Natural killer cell (primary cell): Measurements from ENCODE around the gene FGFR2. TPM values are rescaled to one million over a fixed set of nuclear protein-coding genes. Genes with fewer than 3 reads are reported as not detected.

Experiments
- ATAC-seq, 3 donors: fragments of 150-1000 bp in 2 of 3; fragments of 200-7000 bp in 1 of 3; cut with Tn5 transposase; 1 replicate in 1 of 3; 2 replicates in 2 of 3; pipeline ENCODE4 v1.10.0; 2021; ENCODE audit warnings: mild to moderate bottlenecking in 2 of 3, moderate library complexity in 2 of 3
- DNase-seq, 2 donors: peaks; one replicate each; pipeline versions ENCODE4 v3.0.0 to v3.0.0-alpha.2; 2013 to 2021; ENCODE audit warnings: mixed read lengths in 1 of 2
- H3K27ac ChIP-seq: one replicate; pipeline ENCODE4 v1.5.1; 2013; ENCODE audit warnings: mild to moderate bottlenecking, low read length
- H3K27me3 ChIP-seq: one replicate; pipeline ENCODE4 v1.6.1; 2013; ENCODE audit warnings: low read length; ENCODE audit not compliant: control insufficient read depth, insufficient read depth
- H3K36me3 ChIP-seq: one replicate; pipeline ENCODE4 v1.6.1; 2013; ENCODE audit warnings: low read length; ENCODE audit not compliant: control insufficient read depth, insufficient read depth
- H3K4me1 ChIP-seq: one replicate; pipeline ENCODE4 v1.6.1; 2013; ENCODE audit warnings: low read length; ENCODE audit not compliant: control insufficient read depth, insufficient read depth
- H3K4me3 ChIP-seq: one replicate; pipeline ENCODE4 v1.5.1; 2013; ENCODE audit warnings: low read length
- H3K9me3 ChIP-seq: one replicate; pipeline ENCODE4 v1.6.1; 2013; ENCODE audit warnings: low read length; ENCODE audit not compliant: control insufficient read depth, insufficient read depth
- H3K27ac Mint-ChIP-seq, 2 donors: one replicate each; pipeline ENCODE4 v1.8.0; 2022; ENCODE audit warnings: mild to moderate bottlenecking in 2 of 2, mixed read lengths in 2 of 2, moderate library complexity in 1 of 2
- H3K27me3 Mint-ChIP-seq, 2 donors: one replicate each; pipeline ENCODE4 v1.8.0; 2022; ENCODE audit warnings: low read depth in 2 of 2, mixed read lengths in 2 of 2
- H3K36me3 Mint-ChIP-seq: one replicate; pipeline ENCODE4 v1.8.0; 2022; ENCODE audit warnings: mixed read lengths
- H3K4me1 Mint-ChIP-seq, 2 donors: one replicate each; pipeline ENCODE4 v1.8.0; 2022; ENCODE audit warnings: mixed read lengths in 2 of 2
- H3K4me3 Mint-ChIP-seq: one replicate; pipeline ENCODE4 v1.8.0; 2022; ENCODE audit warnings: mild to moderate bottlenecking, moderate library complexity, mixed read lengths
- H3K9me3 Mint-ChIP-seq, 2 donors: one replicate each; pipeline ENCODE4 v1.8.0; 2022; ENCODE audit warnings: mixed read lengths in 2 of 2
- CTCF ChIP-seq: fragments of 200-600 bp; IDR thresholded peaks from one replicate; pipeline ENCODE4 v1.8.0; 2022; ENCODE audit warnings: antibody characterized with exemption
- WGBS: methylation state at CpG from one replicate; pipeline ENCODE4 v1.1.7; 2013; ENCODE audit warnings: missing lambda C conversion rate; ENCODE audit not compliant: insufficient coverage; 5-methylcytosine and 5-hydroxymethylcytosine counted together
- intact Hi-C: fragments of 100-400 bp; cut with micrococcal nuclease; formaldehyde crosslinking; loops from one replicate; pipeline ENCODE4 v1.14.2; 2022
- total RNA-seq, 4 donors: library from RNA; stranded (reverse); fragments of 120-200 nt in 1 of 4; gene quantifications; one replicate each; pipeline versions ENCODE4 v1.2.3 to v1.2.4, GENCODE V29; 2013 to 2022

FGFR2 gene
- total RNA-seq, 3 donors from 2014 or later (not counting 1 experiment from before 2014, with no cell fraction given) = 0.72 to 5.6 TPM; not detected in 1

DNA sequence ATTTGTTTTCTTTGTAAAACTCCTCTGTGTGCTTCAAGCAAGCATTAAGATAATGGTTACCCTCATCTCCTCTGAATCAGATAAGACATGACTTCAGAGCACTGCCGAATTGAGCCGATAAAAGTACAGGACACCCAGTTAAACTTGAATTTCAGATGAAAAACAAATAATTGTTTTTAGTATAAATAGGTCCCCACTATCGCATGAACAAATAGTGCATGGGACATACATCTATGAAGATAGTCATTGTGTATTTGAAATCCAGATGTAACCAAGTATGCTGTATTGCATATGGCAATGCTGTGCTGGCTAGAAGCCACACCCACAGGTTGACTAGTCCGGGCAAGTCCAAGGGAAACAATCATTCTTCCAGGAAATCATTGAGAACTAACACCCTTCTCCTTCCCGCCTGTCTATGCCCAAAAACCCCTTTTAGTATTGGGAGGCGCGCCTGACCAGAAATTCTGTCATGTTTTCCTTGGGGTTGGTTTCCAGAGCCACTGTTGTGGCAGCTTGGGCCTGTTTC is 12.6 kb upstream of the FGFR2 start:
- Mint-ChIP-seq H3K4me1 (no peaks in the 10 kb centered on the region), H3K4me3 (no peak overlapping the region), H3K27ac (no peak overlapping the region), H3K36me3 (no peaks in the 10 kb centered on the region), H3K27me3 (peaks cover 0 to 10% of the 10 kb centered on the region in 2 donors), H3K9me3 (no peaks in the 10 kb centered on the region)
- Histone ChIP-seq H3K9me3 (no peaks in the 10 kb centered on the region), H3K4me3 (no peak overlapping the region), H3K27ac (no peak overlapping the region), H3K4me1 (peaks cover 2% of the 10 kb centered on the region), H3K27me3 (peaks cover 2% of the 10 kb centered on the region), H3K36me3 (no peaks in the 10 kb centered on the region)
- ATAC-seq = no peak
- 87% methylated on average over 7 of the region's 7 CpGs for WGBS
- no peak for TF ChIP-seq CTCF
- intact Hi-C loops = no loop called here
- no peak for DNase-seq

- no peak overlapping the region for H3K4me3 Mint-ChIP-seq
- 78% methylated on average over 14 of the region's 17 CpGs for WGBS
- intact Hi-C loops = no loop called here
Observed at GRCh38 chr10:121609426-121610380, 11.5 kb upstream of the FGFR2 start.

GRCh38 chr10:121608469-121609190 is 10.4 kb upstream of the FGFR2 start:
- H3K27me3 Mint-ChIP-seq = peaks cover 0 to 10% of the 10 kb centered on the region in 2 donors
- H3K4me3 Mint-ChIP-seq = no peak overlapping the region
- Histone ChIP-seq H3K27ac (no peak overlapping the region), H3K4me3 (no peak overlapping the region), H3K36me3 (no peaks in the 10 kb centered on the region), H3K9me3 (no peaks in the 10 kb centered on the region), H3K27me3 (peaks cover 2% of the 10 kb centered on the region), H3K4me1 (peaks cover 2% of the 10 kb centered on the region)
- no peak overlapping the region for H3K27ac Mint-ChIP-seq
- WGBS = 14% methylated on average over 58 of the region's 59 CpGs
- no peaks in the 10 kb centered on the region for H3K9me3 Mint-ChIP-seq
- DNase-seq (peak in 1 of 2 donors; percentile 37), ATAC-seq (peak in 2 of 3 donors; percentile 54 to 67)
- no peaks in the 10 kb centered on the region for H3K4me1 Mint-ChIP-seq
- no peaks in the 10 kb centered on the region for H3K36me3 Mint-ChIP-seq
- intact Hi-C loops = no loop called here
- peak; percentile 39 for TF ChIP-seq CTCF

More at GRCh38 chr10:121609426-121610380, 11.5 kb upstream of the FGFR2 start:
- no peaks in the 10 kb centered on the region for H3K9me3 Mint-ChIP-seq
- DNase-seq (no peak), ATAC-seq (no peak)
- no peaks in the 10 kb centered on the region for H3K9me3 ChIP-seq
- no peaks in the 10 kb centered on the region for H3K36me3 ChIP-seq
- peaks cover 2% of the 10 kb centered on the region for H3K4me1 ChIP-seq
- H3K27ac Mint-ChIP-seq = no peak overlapping the region
- no peak overlapping the region for H3K4me3 ChIP-seq
- H3K36me3 Mint-ChIP-seq = no peaks in the 10 kb centered on the region
- H3K27me3 ChIP-seq = peaks cover 2% of the 10 kb centered on the region
- H3K4me1 Mint-ChIP-seq = no peaks in the 10 kb centered on the region
- peaks cover 0 to 10% of the 10 kb centered on the region in 2 donors for H3K27me3 Mint-ChIP-seq
- no peak overlapping the region for H3K27ac ChIP-seq
- no peak for TF ChIP-seq CTCF
